T-helper 22 cell (primary cell): ENCODE results near the gene GAS6.

Experiments
- DNase-seq: peaks from one replicate; pipeline ENCODE4 v3.0.0-alpha.2; 2020; ENCODE audit warnings: low read depth

Gene GAS6

GRCh38 chr13:113887700-113888201, 23.9 kb upstream of the GAS6 start:
- DNase-seq = no peak

GRCh38 chr13:113886561-113887112, 22.8 kb upstream of the GAS6 start:
- no peak for DNase-seq

GRCh38 chr13:113884821-113885220, 20.9 kb upstream of the GAS6 start:
- DNase-seq = no peak

- no peak for DNase-seq
These were observed 20.3 kb upstream of the GAS6 start for GRCh38 chr13:113883921-113884804.

GRCh38 chr13:113883314-113883811, 19.5 kb upstream of the GAS6 start:
- no peak for DNase-seq

GRCh38 chr13:113882716-113883115, 18.8 kb upstream of the GAS6 start:
- DNase-seq = no peak

GRCh38 chr13:113882267-113882630, 18.4 kb upstream of the GAS6 start:
- no peak for DNase-seq

- no peak for DNase-seq
These were observed 17.9 kb upstream of the GAS6 start for GRCh38 chr13:113881614-113882266.

GRCh38 chr13:113880651-113881611, 17.1 kb upstream of the GAS6 start:
- DNase-seq = no peak

- no peak for DNase-seq
These were observed 15.9 kb upstream of the GAS6 start for GRCh38 chr13:113879494-113880360.

- DNase-seq = no peak
These were observed 15.1 kb upstream of the GAS6 start for GRCh38 chr13:113879017-113879416.

GRCh38 chr13:113877149-113877990, 13.5 kb upstream of the GAS6 start:
- DNase-seq = no peak

GRCh38 chr13:113876346-113877148, 12.7 kb upstream of the GAS6 start:
- DNase-seq = no peak

- DNase-seq = no peak
These were observed 12.0 kb upstream of the GAS6 start for GRCh38 chr13:113875837-113876281.

- DNase-seq = no peak
These were observed 11.5 kb upstream of the GAS6 start for GRCh38 chr13:113875429-113875815.

- DNase-seq = no peak
These were observed 10.9 kb upstream of the GAS6 start for GRCh38 chr13:113874579-113875428.

GRCh38 chr13:113874177-113874576, 10.3 kb upstream of the GAS6 start:
- DNase-seq = no peak

GRCh38 chr13:113869263-113869662, 5.4 kb upstream of the GAS6 start:
- DNase-seq = no peak
